ENCODE data around the gene YBX3.

DNA sequence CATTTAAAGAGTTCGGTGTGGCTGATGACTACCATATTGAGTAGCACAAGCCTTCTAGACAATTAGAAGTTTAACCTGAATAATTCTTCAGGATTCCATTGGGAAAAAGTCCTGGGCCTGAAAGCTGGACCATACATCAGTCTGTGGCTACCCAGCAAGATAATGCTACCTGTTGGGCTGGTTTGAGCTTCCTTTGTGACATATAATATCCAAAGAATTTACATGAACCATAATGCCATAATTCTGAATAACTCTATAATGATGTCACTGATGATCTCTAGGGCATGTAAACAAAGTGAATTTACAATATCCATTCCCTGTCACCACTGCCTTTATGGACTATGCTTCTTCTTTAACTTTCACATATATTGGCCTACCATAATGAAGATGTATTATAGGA is 3.8 kb upstream of the YBX3 start:
- TF ChIP-seq POLR2A (IDR thresholded peaks at IDR 0.05) = no peak
- TF ChIP-seq, protein P1, sequence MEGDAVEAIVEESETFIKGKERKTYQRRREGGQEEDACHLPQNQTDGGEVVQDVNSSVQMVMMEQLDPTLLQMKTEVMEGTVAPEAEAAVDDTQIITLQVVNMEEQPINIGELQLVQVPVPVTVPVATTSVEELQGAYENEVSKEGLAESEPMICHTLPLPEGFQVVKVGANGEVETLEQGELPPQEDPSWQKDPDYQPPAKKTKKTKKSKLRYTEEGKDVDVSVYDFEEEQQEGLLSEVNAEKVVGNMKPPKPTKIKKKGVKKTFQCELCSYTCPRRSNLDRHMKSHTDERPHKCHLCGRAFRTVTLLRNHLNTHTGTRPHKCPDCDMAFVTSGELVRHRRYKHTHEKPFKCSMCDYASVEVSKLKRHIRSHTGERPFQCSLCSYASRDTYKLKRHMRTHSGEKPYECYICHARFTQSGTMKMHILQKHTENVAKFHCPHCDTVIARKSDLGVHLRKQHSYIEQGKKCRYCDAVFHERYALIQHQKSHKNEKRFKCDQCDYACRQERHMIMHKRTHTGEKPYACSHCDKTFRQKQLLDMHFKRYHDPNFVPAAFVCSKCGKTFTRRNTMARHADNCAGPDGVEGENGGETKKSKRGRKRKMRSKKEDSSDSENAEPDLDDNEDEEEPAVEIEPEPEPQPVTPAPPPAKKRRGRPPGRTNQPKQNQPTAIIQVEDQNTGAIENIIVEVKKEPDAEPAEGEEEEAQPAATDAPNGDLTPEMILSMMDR (IDR thresholded peaks at IDR 0.05) = no peak
- no peak for TF ChIP-seq POLR2AphosphoS5 (IDR thresholded peaks at IDR 0.05)
- TF ChIP-seq EP300 (IDR thresholded peaks at IDR 0.05) = no peak
